HCT116 (cell line): ENCODE measurements around the gene WBP1L. TPM values are rescaled to one million over a fixed set of nuclear protein-coding genes. Genes with fewer than 3 reads are reported as not detected.
A peak's percentile ranks its signal among the peaks of the same experiment; 100 is the strongest.

Source experiments
- ATAC-seq: fragments of 200-7000 bp; cut with Tn5 transposase; 2 replicates; pipeline ENCODE4 v1.9.1; 2020; ENCODE audit warnings: mild to moderate bottlenecking, moderate library complexity
- BruUV-seq: library from RNA; stranded (reverse); fragments of 400-500 nt; replicated peaks from 2 replicates; lab custom pipeline; 2021; lab: Mats Ljungman, UMichigan
- CTCF ChIA-PET: fragments of 300-600 bp; sonication (Branson Sonifier 250); formaldehyde crosslinking; loops from one replicate; lab custom pipeline; 2021; ENCODE audit warnings: antibody characterized with exemption; lab: Charles Lee
- POLR2A ChIA-PET: fragments of 300-600, 350-600 bp; sonication (Branson Sonifier 250); formaldehyde crosslinking; loops from one replicate; lab custom pipeline; 2021; ENCODE audit warnings: antibody characterized with exemption; lab: Charles Lee
- RAD21 ChIA-PET, 2 experiments: fragments of 300-600 bp; sonication (Branson Sonifier 250); formaldehyde crosslinking; loops; one replicate each; lab custom pipeline; 2023; ENCODE audit warnings: low total read pairs in 2 of 2; ENCODE audit not compliant: uncharacterized antibody in 2 of 2, unreplicated experiment in 2 of 2, low non-redundant PET in 1 of 2; lab: Charles Lee
- DNase-seq: peaks from one replicate; pipeline ENCODE4 v3.0.0-alpha.2; 2010; ENCODE audit warnings: low read depth, low spot score
- H2AFZ ChIP-seq: fragments of 200-600 bp; shearing (Covaris generic), sonication (generic); 2 replicates; pipeline ENCODE4 v1.6.1; 2017; ENCODE audit warnings: low read depth, mixed run types, mixed read lengths, antibody characterized with exemption, low read length; ENCODE audit not compliant: poor library complexity, severe bottlenecking
- H3K27ac ChIP-seq: 2 replicates; pipeline ENCODE4 v1.5.1; 2012; ENCODE audit warnings: low read depth, low read length
- H3K27me3 ChIP-seq: fragments of 200-600 bp; sonication (generic); 2 replicates; pipeline ENCODE4 v1.6.1; 2016; ENCODE audit warnings: mixed run types, low read length, mixed read lengths; ENCODE audit not compliant: insufficient read depth
- H3K36me3 ChIP-seq, 2 experiments: fragments of 200-500 bp in 1 of 2; fragments of 200-600 bp in 1 of 2; sonication (Bioruptor generic) in 1 of 2; sonication (generic) in 1 of 2; 2 replicates each; pipeline versions ENCODE4 v1.5.1 to v1.6.1; 2014 to 2016; ENCODE audit warnings: low read length in 2 of 2, inconsistent platforms in 1 of 2, mixed read lengths in 1 of 2, mixed run types in 1 of 2; ENCODE audit not compliant: insufficient read depth in 2 of 2, control insufficient read depth in 1 of 2
- H3K4me1 ChIP-seq, 2 experiments: fragments of 200-600 bp in 1 of 2; sonication (generic) in 1 of 2; 2 replicates each; pipeline versions ENCODE4 v1.5.1 to v1.6.1; 2012 to 2017; ENCODE audit warnings: low read length in 2 of 2, inconsistent platforms in 1 of 2, mild to moderate bottlenecking in 1 of 2, mixed read lengths in 1 of 2, mixed run types in 1 of 2, moderate library complexity in 1 of 2; ENCODE audit not compliant: insufficient read depth in 2 of 2, control insufficient read depth in 1 of 2
- H3K4me2 ChIP-seq: fragments of 200-600 bp; sonication (generic); 2 replicates; pipeline ENCODE4 v1.6.1; 2017; ENCODE audit warnings: mixed run types, low read length, mixed read lengths
- H3K4me3 ChIP-seq, 2 experiments: fragments of 200-600 bp in 1 of 2; sonication (generic) in 1 of 2; replicated peaks in 1 of 2; 2 replicates each; pipeline ENCODE4 v1.5.1; 2011 to 2016; ENCODE audit warnings: low read length in 2 of 2, control low read depth in 1 of 2, low read depth in 1 of 2, mild to moderate bottlenecking in 1 of 2, mixed read lengths in 1 of 2, mixed run types in 1 of 2
- H3K79me2 ChIP-seq: fragments of 200-600 bp; sonication (generic); 2 replicates; pipeline ENCODE4 v1.6.1; 2017; ENCODE audit warnings: mild to moderate bottlenecking, mixed run types, low read length, moderate library complexity, mixed read lengths; ENCODE audit not compliant: insufficient read depth
- H3K9ac ChIP-seq: fragments of 200-600 bp; sonication (generic); 2 replicates; pipeline ENCODE4 v1.6.1; 2016; ENCODE audit warnings: low read length, mixed read lengths
- H3K9me2 ChIP-seq: fragments of 200-600 bp; sonication (generic), shearing (Covaris generic); 2 replicates; pipeline ENCODE4 v1.6.1; 2017; ENCODE audit warnings: mixed run types, mild to moderate bottlenecking, moderate library complexity; ENCODE audit not compliant: insufficient read depth
- H3K9me3 ChIP-seq, 2 experiments: fragments of 200-500 bp in 1 of 2; fragments of 200-600 bp in 1 of 2; sonication (Bioruptor generic) in 1 of 2; sonication (generic) in 1 of 2; 2 replicates each; pipeline ENCODE4 v1.6.1; 2014 to 2017; ENCODE audit warnings: low read length in 2 of 2, mixed read lengths in 2 of 2, inconsistent platforms in 1 of 2, low read depth in 1 of 2, mild to moderate bottlenecking in 1 of 2, mixed run types in 1 of 2, moderate library complexity in 1 of 2; ENCODE audit not compliant: control insufficient read depth in 1 of 2, insufficient read depth in 1 of 2
- H4K20me1 ChIP-seq: fragments of 200-600 bp; sonication (generic), shearing (Covaris generic); 2 replicates; pipeline ENCODE4 v1.6.1; 2017; ENCODE audit warnings: mixed run types, mild to moderate bottlenecking, moderate library complexity; ENCODE audit not compliant: insufficient read depth
- CEBPB ChIP-seq: IDR thresholded peaks from 2 replicates; pipeline ENCODE4 v1.6.1; 2012; ENCODE audit warnings: low read depth
- EZH2phosphoT487 ChIP-seq: fragments of 200-600 bp; IDR thresholded peaks from 2 replicates; pipeline ENCODE4 v1.6.1; 2018; ENCODE audit warnings: antibody characterized with exemption, borderline replicate concordance
- RAD21 ChIP-seq: IDR thresholded peaks from 2 replicates; pipeline ENCODE4 v1.6.1; 2012; ENCODE audit warnings: low read depth, mild to moderate bottlenecking
- intact Hi-C: fragments of 100-400 bp; cut with micrococcal nuclease; formaldehyde crosslinking; loops from 2 replicates; pipeline ENCODE4 v1.10.0; 2022
- total RNA-seq: library from RNA; stranded (reverse); gene quantifications from one replicate; pipeline ENCODE4 v1.2.1, GENCODE V29; 2021; ENCODE audit not compliant: unreplicated experiment

WBP1L gene
- total RNA-seq, 1 experiment from 2014 or later = 25.2 TPM

DNA sequence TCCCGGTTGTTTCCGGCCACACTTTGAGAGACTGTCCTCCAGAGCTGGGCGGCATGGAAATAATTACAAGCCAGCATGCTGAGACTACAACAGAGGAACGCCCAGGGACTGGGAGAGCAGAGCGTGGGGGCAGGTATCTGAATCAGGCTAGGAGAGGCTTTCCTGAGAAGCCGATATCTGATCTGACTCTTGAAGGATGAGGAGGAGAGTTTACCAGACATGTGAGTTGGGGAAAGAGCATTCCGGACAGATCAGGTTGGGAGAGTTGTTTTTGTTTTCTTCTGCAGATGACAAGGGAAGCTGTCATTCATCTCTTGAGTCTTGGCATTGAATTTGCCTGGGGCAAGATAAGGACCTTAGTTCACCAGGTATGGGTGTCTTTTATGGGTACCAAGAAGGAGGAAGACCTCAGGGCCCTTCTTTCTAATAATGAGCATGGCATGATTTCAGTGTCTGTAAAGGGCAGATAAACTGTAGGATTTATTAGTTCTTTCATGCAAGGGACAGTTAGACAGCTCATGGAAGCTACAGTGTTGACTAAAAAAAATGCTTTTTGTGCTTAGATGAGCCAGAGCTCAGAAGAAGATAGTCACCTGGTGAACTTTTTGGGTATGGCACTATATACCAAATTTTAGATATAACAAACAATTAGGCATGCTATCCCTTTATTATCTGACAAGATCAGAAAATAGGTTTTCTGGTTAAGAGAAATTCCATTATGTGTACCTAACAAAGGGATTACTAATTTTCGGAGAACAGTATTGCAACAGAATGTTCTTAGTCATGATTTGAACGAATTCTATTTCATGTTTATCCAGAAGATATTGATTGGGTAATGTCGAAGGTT, 36.2 kb downstream of the WBP1L start:
- Histone ChIP-seq H2AFZ (no peak overlapping the region), H3K4me3 (no peak overlapping the region), H3K79me2 (no peaks in the 10 kb centered on the region), H4K20me1 (no peaks in the 10 kb centered on the region), H3K4me1 (no peaks in the 10 kb centered on the region), H3K36me3 (no peaks in the 10 kb centered on the region), H3K27ac (no peak overlapping the region), H3K27me3 (no peaks in the 10 kb centered on the region), H3K4me2 (no peak overlapping the region), H3K9me2 (no peaks in the 10 kb centered on the region), H3K9ac (no peak overlapping the region), H3K9me3 (no peaks in the 10 kb centered on the region)
- ChIA-PET CTCF (no interaction called here), RAD21 (no interaction called here), POLR2A (no interaction called here)
- no TSS peak for BruUV-seq
- ATAC-seq = no peak
- no peak for DNase-seq
- TF ChIP-seq EZH2phosphoT487 (no peak), CEBPB (peak; percentile 8; the same call in 1 of the 2 replicates)
- intact Hi-C loops = no loop called here

DNA sequence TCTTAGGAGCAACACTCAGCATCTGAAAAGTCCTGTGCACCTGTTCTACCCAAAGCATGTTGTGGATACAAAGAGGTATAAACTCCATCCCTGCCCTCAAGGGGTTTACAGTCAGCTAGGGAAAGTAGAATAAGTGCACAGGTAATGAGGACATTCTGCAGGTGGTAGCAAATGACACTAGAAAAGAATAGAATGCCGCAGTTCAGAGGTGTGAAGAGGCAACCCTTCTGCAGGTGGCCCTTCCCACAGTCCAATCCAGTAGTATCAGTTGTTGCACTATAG, 36.7 kb downstream of the WBP1L start:
- ChIA-PET POLR2A (no interaction called here), RAD21 (no interaction called here), CTCF (no interaction called here)
- intact Hi-C loops = no loop called here
- Histone ChIP-seq H3K4me1 (no peaks in the 10 kb centered on the region), H3K36me3 (no peaks in the 10 kb centered on the region), H3K4me3 (no peak overlapping the region), H3K79me2 (no peaks in the 10 kb centered on the region), H3K9me2 (no peaks in the 10 kb centered on the region), H4K20me1 (no peaks in the 10 kb centered on the region), H3K27me3 (no peaks in the 10 kb centered on the region), H3K27ac (no peak overlapping the region), H3K9ac (no peak overlapping the region), H3K4me2 (no peak overlapping the region), H3K9me3 (no peaks in the 10 kb centered on the region), H2AFZ (no peak overlapping the region)
- DNase-seq = no peak
- no peak for ATAC-seq
- TF ChIP-seq RAD21 = no peak
- 0 out of 2 replicates have a peak, but pooled peaks have one; percentile 5 for TF ChIP-seq CEBPB
- no TSS peak for BruUV-seq
